Activated CD4-positive, alpha-beta T cell treated with anti-CD3 and anti-CD28 coated beads, Interleukin-2, amount 50 U/mL, for 4 hours (primary cell): ENCODE data around the gene ITGB3.
"Not testable (repeated sequence)": the region's sequence is repeated elsewhere in the genome, so short reads cannot be mapped to it uniquely, and the experiment has no call there.

Source experiments
- DNase-seq, 2 experiments: peaks; one replicate each; pipeline ENCODE4 v3.0.0-alpha.2; 2020

ITGB3 gene

GRCh38 chr17:47223460-47223859, 30.2 kb upstream of the ITGB3 start:
- DNase-seq = no peak

- not testable (repeated sequence) for DNase-seq
These were observed 29.6 kb upstream of the ITGB3 start for GRCh38 chr17:47224077-47224476.

GRCh38 chr17:47224966-47225365, 28.7 kb upstream of the ITGB3 start:
- no peak for DNase-seq

GRCh38 chr17:47225436-47225858, 28.2 kb upstream of the ITGB3 start:
- no peak for DNase-seq

- DNase-seq = no peak
These were observed 27.5 kb upstream of the ITGB3 start for GRCh38 chr17:47225911-47226688.

GRCh38 chr17:47227862-47228261, 25.8 kb upstream of the ITGB3 start:
- no peak for DNase-seq

- DNase-seq = peak; percentile 64 to 68
These were observed 23.8 kb upstream of the ITGB3 start for GRCh38 chr17:47229535-47230443.

GRCh38 chr17:47230864-47231263, 22.8 kb upstream of the ITGB3 start:
- no peak for DNase-seq

- DNase-seq = no peak
These were observed 22.3 kb upstream of the ITGB3 start for GRCh38 chr17:47231334-47231733.

GRCh38 chr17:47231866-47232265, 21.8 kb upstream of the ITGB3 start:
- no peak for DNase-seq

GRCh38 chr17:47232465-47232864, 21.2 kb upstream of the ITGB3 start:
- DNase-seq = no peak

- DNase-seq = no peak
These were observed 18.1 kb upstream of the ITGB3 start for GRCh38 chr17:47235506-47235905.

- DNase-seq = no peak
These were observed 17.7 kb upstream of the ITGB3 start for GRCh38 chr17:47235923-47236322.

GRCh38 chr17:47237841-47238240, 15.8 kb upstream of the ITGB3 start:
- DNase-seq = no peak

GRCh38 chr17:47238321-47239010, 15.2 kb upstream of the ITGB3 start:
- no peak for DNase-seq

- DNase-seq = no peak
These were observed 14.0 kb upstream of the ITGB3 start for GRCh38 chr17:47239619-47239966.

- no peak for DNase-seq
These were observed 13.5 kb upstream of the ITGB3 start for GRCh38 chr17:47239967-47240651.

- no peak for DNase-seq
These were observed 12.8 kb upstream of the ITGB3 start for GRCh38 chr17:47240806-47241205.

GRCh38 chr17:47242648-47243047, 11.0 kb upstream of the ITGB3 start:
- DNase-seq = no peak

- DNase-seq = no peak
These were observed 9.7 kb upstream of the ITGB3 start for GRCh38 chr17:47243737-47244598.

GRCh38 chr17:47244697-47245096, 8.9 kb upstream of the ITGB3 start:
- DNase-seq = no peak

GRCh38 chr17:47246120-47246519, 7.5 kb upstream of the ITGB3 start:
- no peak for DNase-seq
